Suprapubic skin (tissue), 4 donors: ENCODE data around the gene GRP.

Experiments used
- EP300 ChIP-seq: sonication (generic); formaldehyde crosslinking; IDR thresholded peaks from one replicate; pipeline ENCODE4 v1.6.1; 2017; ENCODE audit warnings: antibody characterized with exemption
- POLR2A ChIP-seq, 2 donors: fragments of 450-650 bp; IDR thresholded peaks; one replicate each; pipeline ENCODE4 v1.6.1; 2017; ENCODE audit warnings: antibody characterized with exemption in 2 of 2, mild to moderate bottlenecking in 2 of 2, moderate library complexity in 2 of 2
- POLR2AphosphoS5 ChIP-seq, 3 donors: sonication (generic); formaldehyde crosslinking; IDR thresholded peaks; one replicate each; pipeline ENCODE4 v1.6.1; 2017; ENCODE audit warnings: antibody characterized with exemption in 3 of 3
- TF ChIP-seq, protein P1 (sequence below), 2 donors: fragments of 200-600 bp in 1 of 2; fragments of 450-650 bp in 1 of 2; sonication (generic) in 1 of 2; IDR thresholded peaks; one replicate each; pipeline ENCODE4 v1.5.1; 2016 to 2019; ENCODE audit warnings: antibody characterized with exemption in 2 of 2, mild to moderate bottlenecking in 1 of 2, moderate library complexity in 1 of 2

DNA sequence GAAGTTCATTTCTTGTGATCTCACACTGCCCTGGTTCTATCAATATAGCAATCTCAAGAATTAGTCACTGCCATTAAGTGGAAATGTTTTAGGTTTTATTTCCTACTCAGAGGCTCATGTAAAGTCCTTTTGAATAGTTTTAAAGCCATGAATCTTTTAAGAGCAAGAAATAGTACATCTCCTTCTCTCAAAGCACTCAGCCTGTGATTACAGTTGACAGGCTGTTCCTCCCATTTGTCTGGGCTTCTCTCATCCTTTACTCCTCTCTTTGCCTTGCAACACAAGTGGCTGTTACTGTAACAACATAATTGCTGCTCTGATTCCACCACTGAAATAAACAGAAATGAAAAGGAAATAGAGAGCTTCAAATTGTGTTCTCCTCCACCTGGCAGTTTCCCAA lies 18.4 kb downstream of the GRP start:
- TF ChIP-seq, protein P1, sequence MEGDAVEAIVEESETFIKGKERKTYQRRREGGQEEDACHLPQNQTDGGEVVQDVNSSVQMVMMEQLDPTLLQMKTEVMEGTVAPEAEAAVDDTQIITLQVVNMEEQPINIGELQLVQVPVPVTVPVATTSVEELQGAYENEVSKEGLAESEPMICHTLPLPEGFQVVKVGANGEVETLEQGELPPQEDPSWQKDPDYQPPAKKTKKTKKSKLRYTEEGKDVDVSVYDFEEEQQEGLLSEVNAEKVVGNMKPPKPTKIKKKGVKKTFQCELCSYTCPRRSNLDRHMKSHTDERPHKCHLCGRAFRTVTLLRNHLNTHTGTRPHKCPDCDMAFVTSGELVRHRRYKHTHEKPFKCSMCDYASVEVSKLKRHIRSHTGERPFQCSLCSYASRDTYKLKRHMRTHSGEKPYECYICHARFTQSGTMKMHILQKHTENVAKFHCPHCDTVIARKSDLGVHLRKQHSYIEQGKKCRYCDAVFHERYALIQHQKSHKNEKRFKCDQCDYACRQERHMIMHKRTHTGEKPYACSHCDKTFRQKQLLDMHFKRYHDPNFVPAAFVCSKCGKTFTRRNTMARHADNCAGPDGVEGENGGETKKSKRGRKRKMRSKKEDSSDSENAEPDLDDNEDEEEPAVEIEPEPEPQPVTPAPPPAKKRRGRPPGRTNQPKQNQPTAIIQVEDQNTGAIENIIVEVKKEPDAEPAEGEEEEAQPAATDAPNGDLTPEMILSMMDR (IDR thresholded peaks at IDR 0.05): no peak
- TF ChIP-seq POLR2A (IDR thresholded peaks at IDR 0.05) (no peak), EP300 (no peak), POLR2AphosphoS5 (IDR thresholded peaks at IDR 0.05) (no peak)
